HCT116 (cell line): ENCODE results near the gene SAMSN1. TPM values are rescaled to one million over a fixed set of nuclear protein-coding genes. Genes with fewer than 3 reads are reported as not detected.

ENCODE experiments used
- ATAC-seq: fragments of 200-7000 bp; cut with Tn5 transposase; 2 replicates; pipeline ENCODE4 v1.9.1; 2020; ENCODE audit warnings: mild to moderate bottlenecking, moderate library complexity
- BruUV-seq: library from RNA; stranded (reverse); fragments of 400-500 nt; replicated peaks from 2 replicates; lab custom pipeline; 2021; lab: Mats Ljungman, UMichigan
- CTCF ChIA-PET: fragments of 300-600 bp; sonication (Branson Sonifier 250); formaldehyde crosslinking; loops from one replicate; lab custom pipeline; 2021; ENCODE audit warnings: antibody characterized with exemption; lab: Charles Lee
- POLR2A ChIA-PET: fragments of 300-600, 350-600 bp; sonication (Branson Sonifier 250); formaldehyde crosslinking; loops from one replicate; lab custom pipeline; 2021; ENCODE audit warnings: antibody characterized with exemption; lab: Charles Lee
- RAD21 ChIA-PET, 2 experiments: fragments of 300-600 bp; sonication (Branson Sonifier 250); formaldehyde crosslinking; loops; one replicate each; lab custom pipeline; 2023; ENCODE audit warnings: low total read pairs in 2 of 2; ENCODE audit not compliant: uncharacterized antibody in 2 of 2, unreplicated experiment in 2 of 2, low non-redundant PET in 1 of 2; lab: Charles Lee
- DNase-seq: peaks from one replicate; pipeline ENCODE4 v3.0.0-alpha.2; 2010; ENCODE audit warnings: low read depth, low spot score
- H2AFZ ChIP-seq: fragments of 200-600 bp; shearing (Covaris generic), sonication (generic); 2 replicates; pipeline ENCODE4 v1.6.1; 2017; ENCODE audit warnings: low read depth, mixed run types, mixed read lengths, antibody characterized with exemption, low read length; ENCODE audit not compliant: poor library complexity, severe bottlenecking
- H3K27ac ChIP-seq: 2 replicates; pipeline ENCODE4 v1.5.1; 2012; ENCODE audit warnings: low read depth, low read length
- H3K27me3 ChIP-seq: fragments of 200-600 bp; sonication (generic); 2 replicates; pipeline ENCODE4 v1.6.1; 2016; ENCODE audit warnings: mixed run types, low read length, mixed read lengths; ENCODE audit not compliant: insufficient read depth
- H3K36me3 ChIP-seq, 2 experiments: fragments of 200-500 bp in 1 of 2; fragments of 200-600 bp in 1 of 2; sonication (Bioruptor generic) in 1 of 2; sonication (generic) in 1 of 2; 2 replicates each; pipeline versions ENCODE4 v1.5.1 to v1.6.1; 2014 to 2016; ENCODE audit warnings: low read length in 2 of 2, inconsistent platforms in 1 of 2, mixed read lengths in 1 of 2, mixed run types in 1 of 2; ENCODE audit not compliant: insufficient read depth in 2 of 2, control insufficient read depth in 1 of 2
- H3K4me1 ChIP-seq, 2 experiments: fragments of 200-600 bp in 1 of 2; sonication (generic) in 1 of 2; 2 replicates each; pipeline versions ENCODE4 v1.5.1 to v1.6.1; 2012 to 2017; ENCODE audit warnings: low read length in 2 of 2, inconsistent platforms in 1 of 2, mild to moderate bottlenecking in 1 of 2, mixed read lengths in 1 of 2, mixed run types in 1 of 2, moderate library complexity in 1 of 2; ENCODE audit not compliant: insufficient read depth in 2 of 2, control insufficient read depth in 1 of 2
- H3K4me2 ChIP-seq: fragments of 200-600 bp; sonication (generic); 2 replicates; pipeline ENCODE4 v1.6.1; 2017; ENCODE audit warnings: mixed run types, low read length, mixed read lengths
- H3K4me3 ChIP-seq, 2 experiments: fragments of 200-600 bp in 1 of 2; sonication (generic) in 1 of 2; replicated peaks in 1 of 2; 2 replicates each; pipeline ENCODE4 v1.5.1; 2011 to 2016; ENCODE audit warnings: low read length in 2 of 2, control low read depth in 1 of 2, low read depth in 1 of 2, mild to moderate bottlenecking in 1 of 2, mixed read lengths in 1 of 2, mixed run types in 1 of 2
- H3K79me2 ChIP-seq: fragments of 200-600 bp; sonication (generic); 2 replicates; pipeline ENCODE4 v1.6.1; 2017; ENCODE audit warnings: mild to moderate bottlenecking, mixed run types, low read length, moderate library complexity, mixed read lengths; ENCODE audit not compliant: insufficient read depth
- H3K9ac ChIP-seq: fragments of 200-600 bp; sonication (generic); 2 replicates; pipeline ENCODE4 v1.6.1; 2016; ENCODE audit warnings: low read length, mixed read lengths
- H3K9me2 ChIP-seq: fragments of 200-600 bp; sonication (generic), shearing (Covaris generic); 2 replicates; pipeline ENCODE4 v1.6.1; 2017; ENCODE audit warnings: mixed run types, mild to moderate bottlenecking, moderate library complexity; ENCODE audit not compliant: insufficient read depth
- H3K9me3 ChIP-seq, 2 experiments: fragments of 200-500 bp in 1 of 2; fragments of 200-600 bp in 1 of 2; sonication (Bioruptor generic) in 1 of 2; sonication (generic) in 1 of 2; 2 replicates each; pipeline ENCODE4 v1.6.1; 2014 to 2017; ENCODE audit warnings: low read length in 2 of 2, mixed read lengths in 2 of 2, inconsistent platforms in 1 of 2, low read depth in 1 of 2, mild to moderate bottlenecking in 1 of 2, mixed run types in 1 of 2, moderate library complexity in 1 of 2; ENCODE audit not compliant: control insufficient read depth in 1 of 2, insufficient read depth in 1 of 2
- H4K20me1 ChIP-seq: fragments of 200-600 bp; sonication (generic), shearing (Covaris generic); 2 replicates; pipeline ENCODE4 v1.6.1; 2017; ENCODE audit warnings: mixed run types, mild to moderate bottlenecking, moderate library complexity; ENCODE audit not compliant: insufficient read depth
- CBX3 ChIP-seq: IDR thresholded peaks from 2 replicates; pipeline ENCODE4 v1.6.1; 2012; ENCODE audit warnings: low read depth
- EGR1 ChIP-seq: IDR thresholded peaks from 2 replicates; pipeline ENCODE4 v1.6.1; 2012; ENCODE audit warnings: low read depth
- EZH2 ChIP-seq: fragments of 200-600 bp; sonication (generic); IDR thresholded peaks from 2 replicates; pipeline ENCODE4 v1.6.1; 2017; ENCODE audit warnings: antibody characterized with exemption, mixed run types
- EZH2phosphoT487 ChIP-seq: fragments of 200-600 bp; IDR thresholded peaks from 2 replicates; pipeline ENCODE4 v1.6.1; 2018; ENCODE audit warnings: antibody characterized with exemption, borderline replicate concordance
- RAD21 ChIP-seq: IDR thresholded peaks from 2 replicates; pipeline ENCODE4 v1.6.1; 2012; ENCODE audit warnings: low read depth, mild to moderate bottlenecking
- SIN3A ChIP-seq: IDR thresholded peaks from 2 replicates; pipeline ENCODE4 v1.6.1; 2012; ENCODE audit warnings: low read depth
- YY1 ChIP-seq: IDR thresholded peaks from 2 replicates; pipeline ENCODE4 v1.6.1; 2011; ENCODE audit warnings: low read length, low read depth, moderate library complexity, mild to moderate bottlenecking; ENCODE audit not compliant: insufficient replicate concordance; ENCODE audit errors: extremely low read depth
- ZNF274 ChIP-seq: fragments of 200-500 bp; sonication (Bioruptor generic); IDR thresholded peaks from 2 replicates; pipeline ENCODE4 v1.6.1; 2014; ENCODE audit warnings: mild to moderate bottlenecking, low read depth, low read length, inconsistent platforms
- intact Hi-C: fragments of 100-400 bp; cut with micrococcal nuclease; formaldehyde crosslinking; loops from 2 replicates; pipeline ENCODE4 v1.10.0; 2022
- total RNA-seq: library from RNA; stranded (reverse); gene quantifications from one replicate; pipeline ENCODE4 v1.2.1, GENCODE V29; 2021; ENCODE audit not compliant: unreplicated experiment

SAMSN1 gene
- total RNA-seq, 1 experiment from 2014 or later: 0.57 TPM

- Histone ChIP-seq H4K20me1 (no peaks in the 10 kb centered on the region), H3K4me2 (no peak overlapping the region), H3K27ac (no peak overlapping the region), H3K4me1 (no peaks in the 10 kb centered on the region), H3K9me2 (no peaks in the 10 kb centered on the region), H3K9me3 (no peaks in the 10 kb centered on the region), H3K27me3 (no peaks in the 10 kb centered on the region), H3K36me3 (no peaks in the 10 kb centered on the region), H3K4me3 (no peak overlapping the region), H3K79me2 (no peaks in the 10 kb centered on the region), H3K9ac (no peak overlapping the region), H2AFZ (no peak overlapping the region)
- BruUV-seq: no TSS peak
- ATAC-seq (no peak), DNase-seq (no peak)
- intact Hi-C loops: no loop called here
- TF ChIP-seq CBX3 (no peak), EGR1 (no peak)
- CTCF ChIA-PET: no interaction called here
- POLR2A ChIA-PET: no interaction called here
- RAD21 ChIA-PET: no interaction called here
These were observed 46.3 kb upstream of the SAMSN1 start for GRCh38 chr21:14592296-14593000.

- TF ChIP-seq RAD21: no peak
- TF ChIP-seq EGR1: no peak
- no peak for TF ChIP-seq EZH2phosphoT487
- TF ChIP-seq SIN3A: no peak
- no peak for TF ChIP-seq YY1
- no peak for TF ChIP-seq EZH2
- no peak for TF ChIP-seq ZNF274
- no TSS peak for BruUV-seq
- H3K9me3 ChIP-seq: no peaks in the 10 kb centered on the region
- no peaks in the 10 kb centered on the region for H3K79me2 ChIP-seq
- ChIA-PET CTCF (no interaction called here), RAD21 (no interaction called here), POLR2A (no interaction called here)
- H4K20me1 ChIP-seq: no peaks in the 10 kb centered on the region
- H2AFZ ChIP-seq: no peak overlapping the region
- no peaks in the 10 kb centered on the region for H3K4me1 ChIP-seq
- no peaks in the 10 kb centered on the region for H3K9me2 ChIP-seq
- DNase-seq (no peak), ATAC-seq (no peak)
- intact Hi-C loops: no loop called here
- H3K4me2 ChIP-seq: no peak overlapping the region
- no peak overlapping the region for H3K9ac ChIP-seq
- no peaks in the 10 kb centered on the region for H3K36me3 ChIP-seq
- H3K27ac ChIP-seq: no peak overlapping the region
- no peak overlapping the region for H3K4me3 ChIP-seq
- no peaks in the 10 kb centered on the region for H3K27me3 ChIP-seq
These were observed 45.8 kb upstream of the SAMSN1 start for GRCh38 chr21:14591882-14592281.
